ENCODE data around the gene STIMATE. TPM values are rescaled to one million over a fixed set of nuclear protein-coding genes. Genes with fewer than 3 reads are reported as not detected.

STIMATE gene
- total RNA-seq, 2 donors from 2014 or later: 7.2 to 20.5 TPM

DNA sequence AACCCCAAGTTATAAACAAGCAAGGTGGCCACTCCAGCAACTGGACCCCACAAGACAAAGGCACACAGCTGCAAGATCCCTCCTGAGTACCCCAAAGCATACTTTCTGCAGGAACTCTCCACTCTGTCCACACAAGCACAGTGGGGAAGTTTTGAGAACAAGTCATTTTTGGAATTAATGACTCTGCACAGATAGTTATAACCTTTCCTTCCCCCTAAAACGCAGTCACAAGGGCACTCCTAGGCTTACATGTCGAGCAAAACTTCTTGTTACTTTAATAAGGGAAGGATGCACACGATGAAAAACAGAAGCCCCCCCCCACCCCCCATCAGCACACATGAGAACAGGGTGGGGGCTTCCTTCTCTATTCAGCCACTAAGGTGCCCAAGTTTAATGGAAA lies 1.2 kb downstream of the STIMATE start:
- no peak for TF ChIP-seq POLR2AphosphoS5 (IDR thresholded peaks at IDR 0.05)
- TF ChIP-seq POLR2A (IDR thresholded peaks at IDR 0.05): no peak
- TF ChIP-seq CTCF (IDR thresholded peaks at IDR 0.05): no peak
- H3K4me1 ChIP-seq (replicated peaks): peaks cover 8% of the 10 kb centered on the region
- no peaks in the 10 kb centered on the region for H3K27me3 ChIP-seq (replicated peaks; ENCODE audit: insufficient read depth)
- H3K27ac ChIP-seq: peak overlapping the region in 1 of 2 donors; percentile 63
- 25% methylated on average over 3 of the region's 3 CpGs for WGBS
- H3K9me3 ChIP-seq: no peaks in the 10 kb centered on the region
- no peak for DNase-seq (ENCODE audit: low spot score)
- no peaks in the 10 kb centered on the region for H3K36me3 ChIP-seq
- peak overlapping the region; percentile 57 to 70 for H3K4me3 ChIP-seq
- intact Hi-C loops (cut with DNase I): loop anchor here (5.0 kb wide), 1 partner anchor 49 kb away; no protein-coding TSS in a partner anchor

GRCh38 chr3:52895418-52895817 lies 1.9 kb downstream of the STIMATE start:
- no peak for DNase-seq (ENCODE audit: low spot score)
- TF ChIP-seq POLR2A (IDR thresholded peaks at IDR 0.05) (no peak), CTCF (IDR thresholded peaks at IDR 0.05) (no peak), POLR2AphosphoS5 (IDR thresholded peaks at IDR 0.05) (no peak)
- WGBS: 77% methylated on average over 5 of the region's 5 CpGs
- Histone ChIP-seq H3K9me3 (no peaks in the 10 kb centered on the region), H3K36me3 (no peaks in the 10 kb centered on the region), H3K27ac (no peak overlapping the region), H3K27me3 (replicated peaks; ENCODE audit: insufficient read depth) (no peaks in the 10 kb centered on the region), H3K4me3 (no peak overlapping the region), H3K4me1 (replicated peaks) (peaks cover 8% of the 10 kb centered on the region)
- intact Hi-C loops (cut with DNase I): loop anchor here (5.0 kb wide), 1 partner anchor 48 kb away; no protein-coding TSS in a partner anchor

GRCh38 chr3:52894756-52895155 lies 2.6 kb downstream of the STIMATE start:
- Histone ChIP-seq H3K4me3 (no peak overlapping the region), H3K36me3 (no peaks in the 10 kb centered on the region), H3K9me3 (no peaks in the 10 kb centered on the region), H3K4me1 (replicated peaks) (peaks cover 8% of the 10 kb centered on the region), H3K27ac (no peak overlapping the region), H3K27me3 (replicated peaks; ENCODE audit: insufficient read depth) (no peaks in the 10 kb centered on the region)
- no peak for TF ChIP-seq CTCF (IDR thresholded peaks at IDR 0.05)
- no peak for TF ChIP-seq POLR2A (IDR thresholded peaks at IDR 0.05)
- no peak for TF ChIP-seq POLR2AphosphoS5 (IDR thresholded peaks at IDR 0.05)
- intact Hi-C loops (cut with DNase I): loop anchor here (5.0 kb wide), 1 partner anchor 47 kb away; no protein-coding TSS in a partner anchor
- WGBS: 72% methylated on average over 10 of the region's 10 CpGs
- DNase-seq (ENCODE audit: low spot score): no peak

DNA sequence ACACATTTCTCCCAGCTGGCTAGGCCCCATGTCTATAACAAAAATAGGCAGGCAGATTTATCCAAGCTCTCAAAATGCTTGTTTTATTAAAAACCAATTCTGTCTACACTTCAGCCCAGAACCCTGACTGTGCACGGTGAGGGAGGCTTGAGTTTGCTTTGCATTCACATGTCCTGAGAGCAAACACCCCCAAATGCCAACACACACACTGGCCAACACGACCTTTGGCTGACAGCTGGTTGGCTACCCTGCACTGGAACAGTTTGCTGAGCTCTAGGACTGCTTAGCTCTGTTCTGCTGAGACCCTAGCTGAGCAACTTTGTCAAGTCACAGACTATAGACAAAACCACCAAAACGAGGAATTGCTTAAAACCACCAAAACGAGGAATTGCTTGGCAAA lies 3.6 kb downstream of the STIMATE start:
- Histone ChIP-seq H3K36me3 (no peaks in the 10 kb centered on the region), H3K27me3 (replicated peaks; ENCODE audit: insufficient read depth) (no peaks in the 10 kb centered on the region), H3K27ac (peak overlapping the region; percentile 31 to 40), H3K9me3 (no peaks in the 10 kb centered on the region), H3K4me1 (replicated peaks) (peaks cover 8% of the 10 kb centered on the region), H3K4me3 (no peak overlapping the region)
- DNase-seq (ENCODE audit: low spot score): no peak
- intact Hi-C loops (cut with DNase I): no loop called here
- no peak for TF ChIP-seq CTCF (IDR thresholded peaks at IDR 0.05)
- TF ChIP-seq POLR2AphosphoS5 (IDR thresholded peaks at IDR 0.05): no peak
- TF ChIP-seq POLR2A (IDR thresholded peaks at IDR 0.05): no peak
- whole genome bisulfite sequencing: 44% methylated on average over 4 of the region's 4 CpGs

GRCh38 chr3:52892625-52893311 lies 4.6 kb downstream of the STIMATE start:
- H3K27ac ChIP-seq: peak overlapping the region; percentile 31 to 40
- WGBS: 62% methylated on average over 8 of the region's 8 CpGs
- TF ChIP-seq CTCF (IDR thresholded peaks at IDR 0.05): peak in 1 of 4 experiments; percentile 2
- no peak for TF ChIP-seq POLR2AphosphoS5 (IDR thresholded peaks at IDR 0.05)
- no peak overlapping the region for H3K4me3 ChIP-seq
- H3K27me3 ChIP-seq (replicated peaks; ENCODE audit: insufficient read depth): no peaks in the 10 kb centered on the region
- H3K36me3 ChIP-seq: no peaks in the 10 kb centered on the region
- peaks cover 8% of the 10 kb centered on the region for H3K4me1 ChIP-seq (replicated peaks)
- intact Hi-C loops (cut with DNase I): no loop called here
- no peak for DNase-seq (ENCODE audit: low spot score)
- H3K9me3 ChIP-seq: no peaks in the 10 kb centered on the region

Measured in prostate gland (tissue), 2 donors.